ENCODE results near the gene PHLDB3.

DNA sequence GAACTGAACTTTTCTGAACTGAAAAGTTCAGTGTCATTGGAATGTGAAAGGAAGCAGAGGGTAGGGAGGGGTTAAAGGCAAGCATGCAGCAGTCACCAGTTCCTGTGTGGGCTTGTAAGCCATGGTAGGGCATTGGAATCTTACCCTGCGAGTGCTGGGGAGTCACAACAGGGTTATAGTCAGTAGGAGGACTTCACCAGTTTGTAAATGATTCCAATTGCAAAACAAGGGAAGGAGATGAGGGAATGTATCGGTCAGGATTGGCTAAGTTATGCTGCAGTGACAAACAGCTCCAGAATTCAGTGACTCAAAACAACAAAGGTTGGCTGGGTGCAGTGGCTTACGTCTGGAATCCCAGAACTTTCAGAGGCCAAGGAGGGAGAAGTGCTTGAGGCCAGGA lies 52.0 kb downstream of the PHLDB3 start:
- TF ChIP-seq ARNT (IDR thresholded peaks at IDR 0.05) (no peak), BHLHE40 (IDR thresholded peaks at IDR 0.05; ENCODE audit: borderline replicate concordance) (no peak), HDGF (IDR thresholded peaks at IDR 0.05; ENCODE audit: borderline replicate concordance) (no peak), L3MBTL2 (conservative IDR thresholded peaks at IDR 0.05) (no peak)
